HepG2 (cell line): Measurements from ENCODE around the gene MPPE1. TPM values are rescaled to one million over a fixed set of nuclear protein-coding genes. Genes with fewer than 3 reads are reported as not detected.

Experiments
- ARID4A ChIP-seq: sonication (generic); formaldehyde crosslinking; IDR thresholded peaks from 2 replicates; pipeline ENCODE4 v1.5.0; 2020; ENCODE audit warnings: mild to moderate bottlenecking, missing genetic modification reagents, borderline replicate concordance
- ARNT2 ChIP-seq: sonication (generic); formaldehyde crosslinking; IDR thresholded peaks from 2 replicates; pipeline ENCODE4 v1.8.0; 2022; ENCODE audit warnings: mild to moderate bottlenecking, low read depth, missing genetic modification reagents, moderate library complexity
- HMG20B ChIP-seq: conservative IDR thresholded peaks from 2 replicates; pipeline ENCODE4 v1.6.1; 2016; ENCODE audit warnings: missing genetic modification reagents, missing compliant biosample characterization
- HNF4G ChIP-seq, 2 experiments: sonication (generic) in 1 of 2; formaldehyde crosslinking in 1 of 2; IDR thresholded peaks; 2 replicates each; pipeline versions ENCODE4 v1.4.0 to v1.6.1; 2011 to 2020; ENCODE audit warnings: borderline replicate concordance in 2 of 2, low read depth in 2 of 2, mild to moderate bottlenecking in 2 of 2, low read length in 1 of 2, missing genetic modification reagents in 1 of 2, moderate library complexity in 1 of 2
- JDP2 ChIP-seq: sonication (generic); formaldehyde crosslinking; IDR thresholded peaks from 2 replicates; pipeline ENCODE4 v1.8.1; 2022; ENCODE audit warnings: missing genetic modification reagents, borderline replicate concordance
- KDM2A ChIP-seq: sonication (generic); formaldehyde crosslinking; IDR thresholded peaks from 2 replicates; pipeline ENCODE4 v1.4.0; 2020; ENCODE audit warnings: low read depth, missing genetic modification reagents, borderline replicate concordance
- MLX ChIP-seq: IDR thresholded peaks from 2 replicates; pipeline ENCODE4 v1.6.1; 2016
- PRPF4 ChIP-seq: fragments of 200-400 bp; formaldehyde crosslinking; IDR thresholded peaks from 2 replicates; pipeline ENCODE4 v1.6.1; 2016; ENCODE audit warnings: low read length, low read depth; ENCODE audit not compliant: poor library complexity, severe bottlenecking
- REPIN1 ChIP-seq: sonication (generic); formaldehyde crosslinking; IDR thresholded peaks from 2 replicates; pipeline ENCODE4 v1.8.0; 2022; ENCODE audit warnings: missing genetic modification reagents, low read depth, mild to moderate bottlenecking, borderline replicate concordance
- SMARCE1 ChIP-seq: fragments of 450-650 bp; IDR thresholded peaks from 2 replicates; pipeline ENCODE4 v1.6.1; 2017; ENCODE audit warnings: borderline replicate concordance
- SMYD3 ChIP-seq: sonication (generic); formaldehyde crosslinking; IDR thresholded peaks from 2 replicates; pipeline ENCODE4 v1.8.1; 2023; ENCODE audit warnings: mild to moderate bottlenecking, missing genetic modification reagents
- SSRP1 ChIP-seq: IDR thresholded peaks from 2 replicates; pipeline ENCODE4 v1.6.1; 2016; ENCODE audit warnings: control low read depth
- TMF1 ChIP-seq: sonication (generic); formaldehyde crosslinking; IDR thresholded peaks from 2 replicates; pipeline ENCODE4 v1.8.1; 2022; ENCODE audit warnings: low read depth, missing genetic modification reagents
- ZNF570 ChIP-seq: sonication (generic); formaldehyde crosslinking; IDR thresholded peaks from 2 replicates; pipeline ENCODE4 v1.4.0; 2020; ENCODE audit warnings: mild to moderate bottlenecking, missing genetic modification reagents, borderline replicate concordance
- ZNF713 ChIP-seq: sonication (generic); formaldehyde crosslinking; IDR thresholded peaks from 2 replicates; pipeline ENCODE4 v1.4.0; 2020; ENCODE audit warnings: mild to moderate bottlenecking, missing genetic modification reagents
- ZNF788 ChIP-seq: sonication (generic); formaldehyde crosslinking; IDR thresholded peaks from 2 replicates; pipeline ENCODE4 v1.5.0; 2020; ENCODE audit warnings: mild to moderate bottlenecking, missing genetic modification reagents, borderline replicate concordance
- polyA plus RNA-seq, 8 experiments: library from polyadenylated mRNA; depleted of rRNA in 3 of 8; stranded (reverse) in 7 of 8; unstranded in 1 of 8; fragments of >200 nt; fragmentation: Illumina TruSeq in 4 of 8; extraction: Trizol in 4 of 8; gene quantifications; 2 replicates each; pipeline versions ENCODE4 v1.2.1 to v1.2.3, GENCODE V29; 2011 to 2016; ENCODE audit warnings: low read depth in 4 of 8, missing spikeins in 1 of 8, mixed read lengths in 1 of 8; ENCODE audit not compliant: insufficient read depth in 1 of 8
- total RNA-seq, 5 experiments: library from RNA; depleted of rRNA; stranded (reverse); fragments of >200 nt; fragmentation: Illumina TruSeq; extraction: Trizol; gene quantifications; 2 replicates each; pipeline ENCODE4 v1.2.3, GENCODE V29; 2016; ENCODE audit warnings: low read depth in 1 of 5
- TF ChIP-seq, protein P1 (sequence below): sonication (generic); formaldehyde crosslinking; IDR thresholded peaks from 2 replicates; pipeline ENCODE4 v1.8.1; 2023; ENCODE audit warnings: mild to moderate bottlenecking, missing genetic modification reagents
- TF ChIP-seq, protein P2 (sequence below): sonication (generic); formaldehyde crosslinking; IDR thresholded peaks from 2 replicates; pipeline ENCODE4 v1.5.0; 2020; ENCODE audit warnings: missing genetic modification reagents
- TF ChIP-seq, protein P3 (sequence below): sonication (generic); formaldehyde crosslinking; IDR thresholded peaks from 2 replicates; pipeline ENCODE4 v1.5.1; 2020; ENCODE audit warnings: missing genetic modification reagents, mild to moderate bottlenecking, borderline replicate concordance

MPPE1 gene
- total and polyA plus RNA-seq, 2 of the 13 experiments (the other 11 are each of a cell fraction or from before 2014, with no cell fraction given), result 9.6 to 11.9 TPM

DNA sequence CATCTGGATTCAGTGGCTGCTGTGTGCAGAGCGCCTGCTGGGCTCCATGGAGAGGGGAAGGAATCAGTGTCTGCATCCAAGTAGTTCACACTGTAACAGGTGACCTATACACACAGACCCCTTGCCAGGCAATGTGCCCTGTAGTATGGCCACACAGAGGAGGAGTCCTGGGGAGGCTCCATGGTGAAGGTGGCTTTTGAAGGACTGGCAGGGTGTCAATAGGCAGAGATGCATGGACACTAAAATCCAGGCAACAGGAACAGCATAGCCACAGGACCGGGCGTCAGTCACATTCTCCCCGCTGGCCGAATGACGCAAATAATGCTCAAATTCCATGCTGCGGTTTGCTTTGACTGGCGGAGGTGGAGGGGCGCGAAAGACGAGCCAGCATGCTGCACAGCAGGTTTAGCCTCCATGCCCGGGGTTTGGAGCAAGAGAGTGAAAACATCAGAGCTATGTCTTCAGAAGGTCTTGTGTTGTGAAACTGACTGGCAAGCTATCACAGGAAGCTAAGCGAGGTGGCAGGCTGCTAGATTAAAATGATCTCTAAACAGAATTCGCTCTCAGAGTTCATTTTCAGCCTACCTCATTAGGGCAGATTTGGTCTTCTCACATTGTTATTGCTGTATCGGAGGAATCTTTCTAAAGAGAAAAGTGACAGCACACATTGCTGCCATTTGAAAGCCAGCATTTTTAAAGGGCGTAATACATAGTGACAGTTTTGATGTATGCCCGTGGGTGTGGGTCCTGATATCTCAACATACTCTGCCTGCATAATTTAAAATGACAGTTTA, 58.1 kb downstream of the MPPE1 start (continued):
- TF ChIP-seq ARID4A, result peak; percentile 73
- no peak; the same call in 1 of the 2 replicates for TF ChIP-seq HMG20B (CRISPR knock-in tag)
- TF ChIP-seq, protein P1, sequence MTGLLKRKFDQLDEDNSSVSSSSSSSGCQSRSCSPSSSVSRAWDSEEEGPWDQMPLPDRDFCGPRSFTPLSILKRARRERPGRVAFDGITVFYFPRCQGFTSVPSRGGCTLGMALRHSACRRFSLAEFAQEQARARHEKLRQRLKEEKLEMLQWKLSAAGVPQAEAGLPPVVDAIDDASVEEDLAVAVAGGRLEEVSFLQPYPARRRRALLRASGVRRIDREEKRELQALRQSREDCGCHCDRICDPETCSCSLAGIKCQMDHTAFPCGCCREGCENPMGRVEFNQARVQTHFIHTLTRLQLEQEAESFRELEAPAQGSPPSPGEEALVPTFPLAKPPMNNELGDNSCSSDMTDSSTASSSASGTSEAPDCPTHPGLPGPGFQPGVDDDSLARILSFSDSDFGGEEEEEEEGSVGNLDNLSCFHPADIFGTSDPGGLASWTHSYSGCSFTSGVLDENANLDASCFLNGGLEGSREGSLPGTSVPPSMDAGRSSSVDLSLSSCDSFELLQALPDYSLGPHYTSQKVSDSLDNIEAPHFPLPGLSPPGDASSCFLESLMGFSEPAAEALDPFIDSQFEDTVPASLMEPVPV (CRISPR knock-in tag), result no peak
- 0 out of 2 replicates have a peak, but pooled peaks have one; percentile 58 for TF ChIP-seq ARNT2 (CRISPR knock-in tag)
- no peak for TF ChIP-seq MLX
- TF ChIP-seq ZNF788, result peak; percentile 29; the same call in 1 of the 2 replicates
- peak; percentile 80; the same call in 1 of the 2 replicates for TF ChIP-seq KDM2A (CRISPR knock-in tag)
- no peak for TF ChIP-seq TMF1 (CRISPR knock-in tag)
- TF ChIP-seq, protein P2, sequence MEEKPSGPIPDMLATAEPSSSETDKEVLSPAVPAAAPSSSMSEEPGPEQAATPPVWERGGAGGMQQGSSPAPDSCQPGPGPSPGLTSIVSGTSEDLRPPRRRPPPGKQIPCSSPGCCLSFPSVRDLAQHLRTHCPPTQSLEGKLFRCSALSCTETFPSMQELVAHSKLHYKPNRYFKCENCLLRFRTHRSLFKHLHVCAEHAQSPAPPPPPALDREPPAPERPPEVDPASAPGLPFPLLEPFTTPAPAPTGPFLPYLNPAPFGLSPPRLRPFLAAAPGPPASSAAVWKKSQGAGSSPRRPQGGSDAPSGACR (CRISPR knock-in tag), result peak; percentile 5; the same call in 1 of the 2 replicates
- TF ChIP-seq, protein P3, sequence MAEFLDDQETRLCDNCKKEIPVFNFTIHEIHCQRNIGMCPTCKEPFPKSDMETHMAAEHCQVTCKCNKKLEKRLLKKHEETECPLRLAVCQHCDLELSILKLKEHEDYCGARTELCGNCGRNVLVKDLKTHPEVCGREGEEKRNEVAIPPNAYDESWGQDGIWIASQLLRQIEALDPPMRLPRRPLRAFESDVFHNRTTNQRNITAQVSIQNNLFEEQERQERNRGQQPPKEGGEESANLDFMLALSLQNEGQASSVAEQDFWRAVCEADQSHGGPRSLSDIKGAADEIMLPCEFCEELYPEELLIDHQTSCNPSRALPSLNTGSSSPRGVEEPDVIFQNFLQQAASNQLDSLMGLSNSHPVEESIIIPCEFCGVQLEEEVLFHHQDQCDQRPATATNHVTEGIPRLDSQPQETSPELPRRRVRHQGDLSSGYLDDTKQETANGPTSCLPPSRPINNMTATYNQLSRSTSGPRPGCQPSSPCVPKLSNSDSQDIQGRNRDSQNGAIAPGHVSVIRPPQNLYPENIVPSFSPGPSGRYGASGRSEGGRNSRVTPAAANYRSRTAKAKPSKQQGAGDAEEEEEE, result no peak; the same call in 1 of the 2 replicates
- no peak for TF ChIP-seq REPIN1 (CRISPR knock-in tag)
- no peak for TF ChIP-seq SMYD3
- TF ChIP-seq HNF4G (IDR thresholded peaks at IDR 0.05; ENCODE audit: borderline replicate concordance, low read depth, low read length), result peak; percentile 57; the same call in 1 of the 2 replicates
- TF ChIP-seq HNF4G (CRISPR knock-in tag; IDR thresholded peaks at IDR 0.05; ENCODE audit: borderline replicate concordance, low read depth), result no peak
- no peak for TF ChIP-seq JDP2
- TF ChIP-seq ZNF713, result no peak
- TF ChIP-seq SSRP1, result no peak
- no peak for TF ChIP-seq PRPF4
- TF ChIP-seq SMARCE1, result no peak
- no peak for TF ChIP-seq ZNF570
